Fibroblast of lung (primary cell): ENCODE results near the gene SRRM1. TPM values are rescaled to one million over a fixed set of nuclear protein-coding genes. Genes with fewer than 3 reads are reported as not detected.

Experiments
- DNase-seq, 2 donors: peaks; one replicate each; pipeline versions ENCODE4 v3.0.0 to v3.0.0-alpha.2; 2010; ENCODE audit warnings: low read depth in 2 of 2
- H2AFZ ChIP-seq: 2 replicates; pipeline ENCODE4 v1.5.1; 2012; ENCODE audit warnings: low read length, control low read depth, inconsistent platforms
- H3K27ac ChIP-seq: 2 replicates; pipeline ENCODE4 v1.5.1; 2011; ENCODE audit warnings: low read length, control low read depth; ENCODE audit not compliant: insufficient read depth
- H3K27me3 ChIP-seq: 2 replicates; pipeline ENCODE4 v1.5.1; 2011; ENCODE audit warnings: mild to moderate bottlenecking, low read length; ENCODE audit not compliant: control insufficient read depth, insufficient read depth
- H3K36me3 ChIP-seq: 2 replicates; pipeline ENCODE4 v1.5.1; 2011; ENCODE audit warnings: low read length; ENCODE audit not compliant: control insufficient read depth, insufficient read depth
- H3K4me1 ChIP-seq: 2 replicates; pipeline ENCODE4 v1.5.1; 2011; ENCODE audit warnings: low read length; ENCODE audit not compliant: control insufficient read depth, insufficient read depth; ENCODE audit errors: extremely low read depth
- H3K4me2 ChIP-seq: 2 replicates; pipeline ENCODE4 v1.5.1; 2011; ENCODE audit warnings: low read length, control low read depth; ENCODE audit not compliant: insufficient read depth; ENCODE audit errors: extremely low read depth
- H3K4me3 ChIP-seq, 4 experiments: fragments of 200-600 bp in 1 of 4; sonication (generic) in 1 of 4; replicated peaks in 1 of 4; 2 replicates each; pipeline ENCODE4 v1.5.1; 2011 to 2016; ENCODE audit warnings: low read length in 4 of 4, low read depth in 3 of 4, mild to moderate bottlenecking in 3 of 4, control low read depth in 2 of 4, inconsistent platforms in 1 of 4, mixed read lengths in 1 of 4; ENCODE audit not compliant: insufficient read depth in 1 of 4; ENCODE audit errors: control extremely low read depth in 1 of 4
- H3K79me2 ChIP-seq: 2 replicates; pipeline ENCODE4 v1.5.1; 2012; ENCODE audit warnings: mild to moderate bottlenecking, low read length, inconsistent platforms; ENCODE audit not compliant: control insufficient read depth, insufficient read depth
- H3K9ac ChIP-seq: 2 replicates; pipeline ENCODE4 v1.5.1; 2011; ENCODE audit warnings: mild to moderate bottlenecking, low read length, control low read depth; ENCODE audit not compliant: insufficient read depth
- H3K9me3 ChIP-seq: 2 replicates; pipeline ENCODE4 v1.5.1; 2012; ENCODE audit warnings: low read depth, low read length; ENCODE audit not compliant: control insufficient read depth, insufficient read depth
- H4K20me1 ChIP-seq: 2 replicates; pipeline ENCODE4 v1.5.1; 2011; ENCODE audit warnings: low read length; ENCODE audit not compliant: control insufficient read depth, insufficient read depth; ENCODE audit errors: extremely low read depth
- CTCF ChIP-seq, 2 donors: IDR thresholded peaks in 1 of 2; conservative IDR thresholded peaks in 1 of 2; 1 replicate in 1 of 2; 2 replicates in 1 of 2; pipeline ENCODE4 v1.5.1; 2011 to 2012; ENCODE audit warnings: low read length in 2 of 2, control low read depth in 1 of 2, inconsistent platforms in 1 of 2, low read depth in 1 of 2, mild to moderate bottlenecking in 1 of 2
- EZH2 ChIP-seq: IDR thresholded peaks from 2 replicates; pipeline ENCODE4 v1.5.1; 2012; ENCODE audit warnings: low read length, control low read depth, mild to moderate bottlenecking; ENCODE audit errors: missing control alignments
- polyA plus RNA-seq, 2 donors: library from polyadenylated mRNA; depleted of rRNA in 1 of 2; stranded (reverse) in 1 of 2; unstranded in 1 of 2; fragments of >200 nt; gene quantifications; 2 replicates each; pipeline ENCODE4 v1.2.1, GENCODE V29; 2011 to 2012; ENCODE audit warnings: missing spikeins in 1 of 2
- total RNA-seq: library from RNA; depleted of rRNA; stranded (reverse); fragments of >200 nt; gene quantifications from 2 replicates; pipeline ENCODE4 v1.2.1, GENCODE V29; 2014

Gene SRRM1
- total and polyA plus RNA-seq, 2 donors (not counting 1 experiment from before 2014, with no cell fraction given), result 30.7 to 55.8 TPM

- no peak overlapping the region for H3K4me2 ChIP-seq
- no peak overlapping the region for H2AFZ ChIP-seq
- H3K27me3 ChIP-seq, result peaks cover 11% of the 10 kb centered on the region
- H3K27ac ChIP-seq, result no peak overlapping the region
- no peaks in the 10 kb centered on the region for H3K36me3 ChIP-seq
- no peak for DNase-seq
- H3K4me1 ChIP-seq, result no peaks in the 10 kb centered on the region
- no peaks in the 10 kb centered on the region for H4K20me1 ChIP-seq
- no peak overlapping the region for H3K4me3 ChIP-seq
- H3K79me2 ChIP-seq, result no peaks in the 10 kb centered on the region
- H3K9me3 ChIP-seq, result no peaks in the 10 kb centered on the region
- TF ChIP-seq CTCF (conservative IDR thresholded peaks at IDR 0.05 in 1 of 2, IDR thresholded peaks at IDR 0.05 in 1 of 2; ENCODE audit: low read depth in 1 of 2, low read length in 2 of 2) (no peak), EZH2 (no peak)
- no peak overlapping the region for H3K9ac ChIP-seq
These were observed 23.7 kb upstream of the SRRM1 start for GRCh38 chr1:24619376-24619775.

GRCh38 chr1:24620678-24621077, 22.4 kb upstream of the SRRM1 start:
- Histone ChIP-seq H2AFZ (no peak overlapping the region), H3K4me2 (no peak overlapping the region), H3K36me3 (no peaks in the 10 kb centered on the region), H4K20me1 (no peaks in the 10 kb centered on the region), H3K79me2 (no peaks in the 10 kb centered on the region), H3K27me3 (peaks cover 8% of the 10 kb centered on the region), H3K9me3 (no peaks in the 10 kb centered on the region), H3K4me3 (no peak overlapping the region), H3K9ac (no peak overlapping the region), H3K27ac (no peak overlapping the region), H3K4me1 (no peaks in the 10 kb centered on the region)
- no peak for TF ChIP-seq EZH2
- no peak for TF ChIP-seq CTCF (conservative IDR thresholded peaks at IDR 0.05 in 1 of 2, IDR thresholded peaks at IDR 0.05 in 1 of 2; ENCODE audit: low read depth in 1 of 2, low read length in 2 of 2)
- no peak for DNase-seq

- no peak overlapping the region for H3K27ac ChIP-seq
- no peak for TF ChIP-seq EZH2
- no peaks in the 10 kb centered on the region for H3K79me2 ChIP-seq
These were observed 22.0 kb upstream of the SRRM1 start for GRCh38 chr1:24621121-24621520.

More at GRCh38 chr1:24621121-24621520, 22.0 kb upstream of the SRRM1 start:
- Histone ChIP-seq H3K4me3 (no peak overlapping the region), H3K27me3 (peaks cover 8% of the 10 kb centered on the region), H4K20me1 (no peaks in the 10 kb centered on the region), H3K36me3 (no peaks in the 10 kb centered on the region), H3K4me2 (no peak overlapping the region), H3K9me3 (no peaks in the 10 kb centered on the region), H3K4me1 (no peaks in the 10 kb centered on the region), H2AFZ (no peak overlapping the region), H3K9ac (no peak overlapping the region)
- DNase-seq, result no peak
